Neural cell (in vitro differentiated cells): Measurements from ENCODE around the gene GALK1. TPM values are rescaled to one million over a fixed set of nuclear protein-coding genes. Genes with fewer than 3 reads are reported as not detected.

Source experiments
- H2AFZ ChIP-seq: fragments of 200-600, 300-800 bp; sonication (generic), shearing (Covaris generic); 2 replicates; pipeline ENCODE4 v1.6.0; 2014; ENCODE audit warnings: low read depth, mild to moderate bottlenecking, antibody characterized with exemption, low read length, moderate library complexity
- H3F3A ChIP-seq: fragments of 200-600 bp; shearing (Covaris generic); 2 replicates; pipeline ENCODE4 v1.6.1; 2016; ENCODE audit warnings: mild to moderate bottlenecking, moderate library complexity, mixed read lengths, antibody characterized with exemption, low read length; ENCODE audit not compliant: insufficient read depth, poor library complexity, severe bottlenecking
- H3K27ac ChIP-seq: fragments of 200-600, 300-800 bp; sonication (generic), shearing (Covaris generic); 2 replicates; pipeline ENCODE4 v1.5.1; 2014; ENCODE audit warnings: mild to moderate bottlenecking, low read length, moderate library complexity
- H3K27me3 ChIP-seq: fragments of 300-800, 200-600 bp; sonication (generic), shearing (Covaris generic); 2 replicates; pipeline ENCODE4 v1.6.0; 2014; ENCODE audit warnings: mild to moderate bottlenecking, low read depth, low read length, moderate library complexity; ENCODE audit not compliant: insufficient read depth
- H3K36me3 ChIP-seq: fragments of 300-800, 200-600 bp; sonication (generic), shearing (Covaris generic); 2 replicates; pipeline ENCODE4 v1.5.1; 2014; ENCODE audit warnings: mild to moderate bottlenecking, antibody characterized with exemption, low read length, moderate library complexity; ENCODE audit not compliant: insufficient read depth
- H3K4me2 ChIP-seq: fragments of 300-800, 200-600 bp; sonication (generic), shearing (Covaris generic); 2 replicates; pipeline ENCODE4 v1.6.0; 2014; ENCODE audit warnings: mild to moderate bottlenecking, low read length
- H3K4me3 ChIP-seq: fragments of 300-800, 200-600 bp; sonication (generic), shearing (Covaris generic); 2 replicates; pipeline ENCODE4 v1.5.1; 2014; ENCODE audit warnings: mild to moderate bottlenecking, low read length, moderate library complexity
- H3K79me2 ChIP-seq: fragments of 200-600 bp; shearing (Covaris generic); replicated peaks from 2 replicates; pipeline ENCODE4 v1.6.0; 2014; ENCODE audit warnings: mild to moderate bottlenecking, low read length, moderate library complexity; ENCODE audit not compliant: insufficient read depth
- H3K9ac ChIP-seq: fragments of 300-800, 200-600 bp; sonication (generic), shearing (Covaris generic); 2 replicates; pipeline ENCODE4 v1.6.1; 2016; ENCODE audit warnings: mild to moderate bottlenecking, low read length, mixed read lengths
- H3K9me2 ChIP-seq: fragments of 200-600 bp; shearing (Covaris generic); 2 replicates; pipeline ENCODE4 v1.6.1; 2016; ENCODE audit warnings: mild to moderate bottlenecking, low read length, mixed read lengths; ENCODE audit not compliant: insufficient read depth
- H3K9me3 ChIP-seq: fragments of 200-600, 300-800 bp; sonication (generic), shearing (Covaris generic); 2 replicates; pipeline ENCODE4 v1.6.1; 2016; ENCODE audit warnings: mild to moderate bottlenecking, mixed run types, low read length, moderate library complexity, mixed read lengths
- H4K20me1 ChIP-seq: fragments of 200-600 bp; shearing (Covaris generic); 2 replicates; pipeline ENCODE4 v1.6.1; 2016; ENCODE audit warnings: mild to moderate bottlenecking, mixed run types; ENCODE audit not compliant: insufficient read depth
- EP300 ChIP-seq: fragments of 450-650 bp; conservative IDR thresholded peaks from 2 replicates; pipeline ENCODE4 v1.6.1; 2014; ENCODE audit warnings: antibody characterized with exemption, mild to moderate bottlenecking, moderate library complexity; ENCODE audit not compliant: poor library complexity, severe bottlenecking
- EZH2 ChIP-seq: fragments of 200-600, 300-800 bp; shearing (Covaris generic), sonication (generic); IDR thresholded peaks from 2 replicates; pipeline ENCODE4 v1.6.1; 2014; ENCODE audit warnings: antibody characterized with exemption, low read length, borderline replicate concordance, mild to moderate bottlenecking; ENCODE audit not compliant: insufficient read depth, poor library complexity, severe bottlenecking
- MXI1 ChIP-seq: fragments of 450-650 bp; conservative IDR thresholded peaks from 2 replicates; pipeline ENCODE4 v1.6.1; 2014; ENCODE audit warnings: antibody characterized with exemption, mild to moderate bottlenecking; ENCODE audit not compliant: poor library complexity, severe bottlenecking
- POLR2AphosphoS5 ChIP-seq: IDR thresholded peaks from 2 replicates; pipeline ENCODE4 v1.6.1; 2012
- RAD21 ChIP-seq: fragments of 450-650 bp; conservative IDR thresholded peaks from 2 replicates; pipeline ENCODE4 v1.6.1; 2014; ENCODE audit warnings: antibody characterized with exemption, mild to moderate bottlenecking, moderate library complexity
- SMC3 ChIP-seq: fragments of 450-650 bp; conservative IDR thresholded peaks from 2 replicates; pipeline ENCODE4 v1.6.1; 2014; ENCODE audit warnings: antibody characterized with exemption, mild to moderate bottlenecking, moderate library complexity; ENCODE audit not compliant: poor library complexity
- TAF1 ChIP-seq: IDR thresholded peaks from 2 replicates; pipeline ENCODE4 v1.6.1; 2012; ENCODE audit warnings: low read depth
- polyA plus RNA-seq: library from polyadenylated mRNA; depleted of rRNA; stranded (reverse); fragments of >200 nt; gene quantifications from 2 replicates; pipeline ENCODE4 v1.2.3, GENCODE V29; 2014
- TF ChIP-seq, protein P1 (sequence below): IDR thresholded peaks from 2 replicates; pipeline ENCODE4 v1.6.1; 2012; ENCODE audit warnings: borderline replicate concordance
- TF ChIP-seq, protein P2 (sequence below): fragments of 450-650 bp; IDR thresholded peaks from 2 replicates; pipeline ENCODE4 v1.5.1; 2014; ENCODE audit warnings: antibody characterized with exemption, mild to moderate bottlenecking, moderate library complexity; ENCODE audit not compliant: poor library complexity, severe bottlenecking

GALK1 gene
- polyA plus RNA-seq, 1 donor from 2014 or later: 4.8 TPM

DNA sequence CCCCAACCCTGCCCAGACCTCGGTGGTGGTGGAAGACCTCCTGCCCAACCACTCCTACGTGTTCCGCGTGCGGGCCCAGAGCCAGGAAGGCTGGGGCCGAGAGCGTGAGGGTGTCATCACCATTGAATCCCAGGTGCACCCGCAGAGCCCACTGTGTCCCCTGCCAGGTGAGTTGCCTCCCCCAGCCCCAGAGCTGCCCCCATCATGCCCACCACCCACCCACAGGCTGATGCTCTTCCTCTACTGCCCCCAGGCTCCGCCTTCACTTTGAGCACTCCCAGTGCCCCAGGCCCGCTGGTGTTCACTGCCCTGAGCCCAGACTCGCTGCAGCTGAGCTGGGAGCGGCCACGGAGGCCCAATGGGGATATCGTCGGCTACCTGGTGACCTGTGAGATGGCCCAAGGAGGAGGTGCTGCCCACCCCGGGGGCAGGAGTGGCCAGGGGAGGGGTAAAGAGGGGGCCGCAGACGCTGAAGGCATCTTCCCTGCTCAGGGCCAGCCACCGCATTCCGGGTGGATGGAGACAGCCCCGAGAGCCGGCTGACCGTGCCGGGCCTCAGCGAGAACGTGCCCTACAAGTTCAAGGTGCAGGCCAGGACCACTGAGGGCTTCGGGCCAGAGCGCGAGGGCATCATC, 8.4 kb downstream of the GALK1 start:
- H3F3A ChIP-seq: no peaks in the 10 kb centered on the region
- no peak overlapping the region for H3K27ac ChIP-seq
- no peaks in the 10 kb centered on the region for H3K79me2 ChIP-seq
- H3K9me2 ChIP-seq: no peaks in the 10 kb centered on the region
- no peak overlapping the region for H3K4me2 ChIP-seq
- H3K9ac ChIP-seq: no peak overlapping the region
- no peaks in the 10 kb centered on the region for H3K36me3 ChIP-seq
- H3K4me3 ChIP-seq: no peak overlapping the region
- TF ChIP-seq MXI1 (no peak), EZH2 (no peak), SMC3 (no peak), TAF1 (no peak), EP300 (no peak), RAD21 (no peak), POLR2AphosphoS5 (no peak)
- TF ChIP-seq, protein P1, sequence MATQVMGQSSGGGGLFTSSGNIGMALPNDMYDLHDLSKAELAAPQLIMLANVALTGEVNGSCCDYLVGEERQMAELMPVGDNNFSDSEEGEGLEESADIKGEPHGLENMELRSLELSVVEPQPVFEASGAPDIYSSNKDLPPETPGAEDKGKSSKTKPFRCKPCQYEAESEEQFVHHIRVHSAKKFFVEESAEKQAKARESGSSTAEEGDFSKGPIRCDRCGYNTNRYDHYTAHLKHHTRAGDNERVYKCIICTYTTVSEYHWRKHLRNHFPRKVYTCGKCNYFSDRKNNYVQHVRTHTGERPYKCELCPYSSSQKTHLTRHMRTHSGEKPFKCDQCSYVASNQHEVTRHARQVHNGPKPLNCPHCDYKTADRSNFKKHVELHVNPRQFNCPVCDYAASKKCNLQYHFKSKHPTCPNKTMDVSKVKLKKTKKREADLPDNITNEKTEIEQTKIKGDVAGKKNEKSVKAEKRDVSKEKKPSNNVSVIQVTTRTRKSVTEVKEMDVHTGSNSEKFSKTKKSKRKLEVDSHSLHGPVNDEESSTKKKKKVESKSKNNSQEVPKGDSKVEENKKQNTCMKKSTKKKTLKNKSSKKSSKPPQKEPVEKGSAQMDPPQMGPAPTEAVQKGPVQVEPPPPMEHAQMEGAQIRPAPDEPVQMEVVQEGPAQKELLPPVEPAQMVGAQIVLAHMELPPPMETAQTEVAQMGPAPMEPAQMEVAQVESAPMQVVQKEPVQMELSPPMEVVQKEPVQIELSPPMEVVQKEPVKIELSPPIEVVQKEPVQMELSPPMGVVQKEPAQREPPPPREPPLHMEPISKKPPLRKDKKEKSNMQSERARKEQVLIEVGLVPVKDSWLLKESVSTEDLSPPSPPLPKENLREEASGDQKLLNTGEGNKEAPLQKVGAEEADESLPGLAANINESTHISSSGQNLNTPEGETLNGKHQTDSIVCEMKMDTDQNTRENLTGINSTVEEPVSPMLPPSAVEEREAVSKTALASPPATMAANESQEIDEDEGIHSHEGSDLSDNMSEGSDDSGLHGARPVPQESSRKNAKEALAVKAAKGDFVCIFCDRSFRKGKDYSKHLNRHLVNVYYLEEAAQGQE: no peak
- TF ChIP-seq, protein P2, sequence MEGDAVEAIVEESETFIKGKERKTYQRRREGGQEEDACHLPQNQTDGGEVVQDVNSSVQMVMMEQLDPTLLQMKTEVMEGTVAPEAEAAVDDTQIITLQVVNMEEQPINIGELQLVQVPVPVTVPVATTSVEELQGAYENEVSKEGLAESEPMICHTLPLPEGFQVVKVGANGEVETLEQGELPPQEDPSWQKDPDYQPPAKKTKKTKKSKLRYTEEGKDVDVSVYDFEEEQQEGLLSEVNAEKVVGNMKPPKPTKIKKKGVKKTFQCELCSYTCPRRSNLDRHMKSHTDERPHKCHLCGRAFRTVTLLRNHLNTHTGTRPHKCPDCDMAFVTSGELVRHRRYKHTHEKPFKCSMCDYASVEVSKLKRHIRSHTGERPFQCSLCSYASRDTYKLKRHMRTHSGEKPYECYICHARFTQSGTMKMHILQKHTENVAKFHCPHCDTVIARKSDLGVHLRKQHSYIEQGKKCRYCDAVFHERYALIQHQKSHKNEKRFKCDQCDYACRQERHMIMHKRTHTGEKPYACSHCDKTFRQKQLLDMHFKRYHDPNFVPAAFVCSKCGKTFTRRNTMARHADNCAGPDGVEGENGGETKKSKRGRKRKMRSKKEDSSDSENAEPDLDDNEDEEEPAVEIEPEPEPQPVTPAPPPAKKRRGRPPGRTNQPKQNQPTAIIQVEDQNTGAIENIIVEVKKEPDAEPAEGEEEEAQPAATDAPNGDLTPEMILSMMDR: no peak
- no peaks in the 10 kb centered on the region for H4K20me1 ChIP-seq
- no peak overlapping the region for H2AFZ ChIP-seq
- H3K27me3 ChIP-seq: no peaks in the 10 kb centered on the region
- no peaks in the 10 kb centered on the region for H3K9me3 ChIP-seq

DNA sequence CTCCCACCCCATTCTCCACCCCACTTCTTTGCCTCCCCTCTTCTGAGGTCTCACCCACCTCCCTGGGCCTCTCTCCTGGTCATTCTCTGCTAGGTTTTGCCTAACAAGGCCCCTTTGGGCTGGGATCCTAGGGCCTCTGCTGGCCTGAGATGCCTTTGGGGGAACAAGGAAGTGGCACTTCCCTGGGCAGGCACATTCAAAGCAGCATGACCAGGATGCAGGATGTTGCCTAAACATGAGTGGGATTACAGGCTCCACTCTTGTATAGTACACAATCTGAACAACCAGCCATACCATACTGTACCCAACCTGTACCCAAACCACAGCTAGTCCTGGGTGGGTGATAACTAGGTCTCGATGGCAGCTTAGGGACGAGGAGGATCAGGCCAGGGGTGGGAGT, 9.0 kb downstream of the GALK1 start:
- no peaks in the 10 kb centered on the region for H3K9me3 ChIP-seq
- TF ChIP-seq, protein P2: no peak
- TF ChIP-seq RAD21 (no peak), TAF1 (no peak), MXI1 (no peak), SMC3 (no peak), EP300 (no peak), EZH2 (no peak), POLR2AphosphoS5 (no peak)
- TF ChIP-seq, protein P1: no peak
- H3F3A ChIP-seq: no peaks in the 10 kb centered on the region
- no peaks in the 10 kb centered on the region for H3K27me3 ChIP-seq
- no peak overlapping the region for H3K4me3 ChIP-seq
- H4K20me1 ChIP-seq: no peaks in the 10 kb centered on the region
- H3K79me2 ChIP-seq: no peaks in the 10 kb centered on the region
- no peaks in the 10 kb centered on the region for H3K9me2 ChIP-seq
- H3K36me3 ChIP-seq: no peaks in the 10 kb centered on the region
- no peak overlapping the region for H2AFZ ChIP-seq
- no peak overlapping the region for H3K27ac ChIP-seq
- no peak overlapping the region for H3K4me2 ChIP-seq
- no peak overlapping the region for H3K9ac ChIP-seq
